Measurements from ENCODE around the gene TAL2.

GRCh38 chr9:105646879-105647594, 15.2 kb upstream of the TAL2 start:
- TF ChIP-seq SIN3A (IDR thresholded peaks at IDR 0.05; ENCODE audit: borderline replicate concordance, insufficient read depth, low read depth, low read length) (no peak), CTCF (IDR thresholded peaks at IDR 0.05) (no peak), TCF7L2 (IDR thresholded peaks at IDR 0.05; ENCODE audit: low read depth, low read length) (no peak), POLR2AphosphoS5 (IDR thresholded peaks at IDR 0.05; ENCODE audit: low read depth, low read length) (no peak)

Measured in Panc1 (cell line).